ENCODE data around the gene CFD.
"Not testable (repeated sequence)": the region's sequence is repeated elsewhere in the genome, so short reads cannot be mapped to it uniquely, and the experiment has no call there.

DNA sequence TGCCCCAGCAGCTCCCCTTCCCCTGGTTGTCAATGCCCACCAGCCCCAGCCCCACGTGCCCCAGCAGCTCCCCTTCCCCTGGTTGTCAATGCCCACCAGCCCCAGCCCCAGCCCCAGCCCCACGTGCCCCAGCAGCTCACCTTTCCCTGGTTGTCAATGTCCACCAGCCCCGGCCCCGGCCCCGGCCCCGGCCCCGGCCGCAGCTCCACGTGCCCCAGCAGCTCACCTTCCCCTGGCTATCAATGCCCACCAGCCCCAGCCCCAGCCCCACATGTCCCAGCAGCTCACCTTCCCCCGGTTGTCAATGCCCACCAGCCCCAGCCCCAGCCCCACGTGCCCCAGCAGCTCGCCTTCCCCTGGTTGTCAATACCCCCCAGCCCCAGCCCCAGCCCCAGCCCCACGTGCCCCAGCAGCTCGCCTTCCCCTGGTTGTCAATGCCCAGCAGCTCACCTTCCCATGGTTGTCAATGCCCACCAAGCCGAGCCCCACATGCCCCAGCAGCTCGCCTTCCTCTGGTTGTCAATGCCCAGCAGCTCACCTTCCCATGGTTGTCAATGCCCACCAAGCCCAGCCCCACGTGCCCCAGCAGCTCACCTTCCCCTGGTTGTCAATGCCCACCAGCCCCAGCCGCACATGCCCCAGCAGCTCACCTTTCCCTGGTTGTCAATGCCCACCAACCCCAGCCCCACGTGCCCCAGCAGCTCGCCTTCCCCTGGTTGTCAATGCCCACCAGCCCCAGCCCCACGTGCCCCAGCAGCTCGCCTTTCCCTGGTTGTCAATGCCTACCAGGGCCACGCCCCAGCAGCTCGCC, 19.5 kb downstream of the CFD start:
- not testable (repeated sequence) for TF ChIP-seq SIN3A (IDR thresholded peaks at IDR 0.05; ENCODE audit: borderline replicate concordance, low read depth, low read length); SMC3 (IDR thresholded peaks at IDR 0.05; ENCODE audit: low read depth, low read length); POLR2AphosphoS5 (IDR thresholded peaks at IDR 0.05; ENCODE audit: low read depth, low read length); TEAD4 (IDR thresholded peaks at IDR 0.05; ENCODE audit: borderline replicate concordance, insufficient read depth); CTCF (IDR thresholded peaks at IDR 0.05); TAF1 (IDR thresholded peaks at IDR 0.05; ENCODE audit: borderline replicate concordance, low read depth, low read length)

Data from SK-N-SH (cell line).